ENCODE measurements around the gene VASH1.

Gene VASH1

DNA sequence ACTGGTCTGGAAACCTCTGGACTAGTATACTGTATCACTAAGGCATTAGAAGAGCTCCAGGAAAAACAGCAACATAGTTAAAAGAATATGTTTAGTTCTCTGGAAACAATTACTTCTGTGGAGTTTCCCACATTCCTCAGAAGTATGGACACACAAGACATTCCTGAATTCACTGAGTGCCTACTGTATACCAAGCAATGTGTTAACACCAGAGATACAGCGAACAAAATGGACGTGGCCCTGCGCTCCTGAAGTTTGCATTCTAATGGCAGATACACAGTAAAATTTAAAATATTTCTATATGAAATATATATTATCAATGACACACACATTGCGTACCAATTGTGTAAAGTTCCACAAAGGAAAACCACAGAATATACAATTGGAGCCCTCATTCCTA, 50.3 kb downstream of the VASH1 start:
- Histone ChIP-seq H3K23ac (ENCODE audit: low read length) (no peak overlapping the region), H2BK5ac (ENCODE audit: low read length) (no peak overlapping the region), H4K5ac (ENCODE audit: low read length) (no peak overlapping the region), H3K4ac (ENCODE audit: low read depth, low read length) (no peak overlapping the region), H3K79me1 (ENCODE audit: low read length) (peaks cover 4% of the 10 kb centered on the region), H2BK15ac (replicated peaks; ENCODE audit: low read depth) (no peak overlapping the region), H3K4me2 (ENCODE audit: low read length) (peak overlapping the region; percentile 87), H2AK5ac (ENCODE audit: low read length) (no peak overlapping the region), H3K4me3 (ENCODE audit: low read length) (no peak overlapping the region), H3K18ac (ENCODE audit: low read length) (no peak overlapping the region), H3K27ac (ENCODE audit: low read depth, low read length) (no peak overlapping the region), H3K9ac (ENCODE audit: low read length) (peak overlapping the region; percentile 89), H4K8ac (ENCODE audit: low read depth, low read length) (no peak overlapping the region), H3K4me1 (ENCODE audit: control insufficient read depth, low read depth, low read length) (peaks cover 3% of the 10 kb centered on the region), H3K36me3 (ENCODE audit: control insufficient read depth, insufficient read depth, low read length) (no peaks in the 10 kb centered on the region), H3K79me2 (ENCODE audit: control insufficient read depth, insufficient read depth, low read length) (peaks cover 2% of the 10 kb centered on the region), H3K27me3 (ENCODE audit: insufficient read depth, low read length, poor library complexity) (no peaks in the 10 kb centered on the region), H2BK120ac (ENCODE audit: low read depth, low read length) (no peak overlapping the region), H3K56ac (ENCODE audit: low read length) (no peak overlapping the region)
- DNase-seq: no peak
- WGBS (ENCODE audit: extremely low coverage, insufficient coverage, low lambda C conversion rate): no CpG with 5 or more reads among the region's 4 CpGs

DNA sequence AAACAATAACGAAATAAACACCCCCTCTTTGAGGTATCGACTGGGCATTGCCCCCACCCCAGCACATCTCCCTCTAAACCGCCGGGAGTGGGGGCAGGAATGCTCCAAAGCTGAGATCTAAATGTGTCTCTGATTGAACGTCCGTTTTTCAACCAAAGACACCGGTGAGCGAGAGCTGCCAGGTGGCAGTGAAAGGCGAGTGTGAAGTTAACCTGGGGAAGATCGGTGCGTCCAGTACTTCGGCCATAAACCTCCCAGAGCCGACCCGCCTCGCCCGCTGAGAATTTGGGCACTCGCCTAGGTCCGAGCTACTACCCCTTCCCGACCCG, 50.8 kb downstream of the VASH1 start:
- Histone ChIP-seq H4K5ac (ENCODE audit: low read length) (no peak overlapping the region), H2BK5ac (ENCODE audit: low read length) (no peak overlapping the region), H3K9ac (ENCODE audit: low read length) (peak overlapping the region; percentile 89), H3K36me3 (ENCODE audit: control insufficient read depth, insufficient read depth, low read length) (no peaks in the 10 kb centered on the region), H3K4me3 (ENCODE audit: low read length) (peak overlapping the region; percentile 79), H3K4ac (ENCODE audit: low read depth, low read length) (no peak overlapping the region), H3K18ac (ENCODE audit: low read length) (peak overlapping the region; percentile 73), H3K23ac (ENCODE audit: low read length) (peak overlapping the region; percentile 32), H2BK15ac (replicated peaks; ENCODE audit: low read depth) (no peak overlapping the region), H2AK5ac (ENCODE audit: low read length) (no peak overlapping the region), H3K4me1 (ENCODE audit: control insufficient read depth, low read depth, low read length) (peaks cover 3% of the 10 kb centered on the region), H2BK120ac (ENCODE audit: low read depth, low read length) (no peak overlapping the region), H3K79me1 (ENCODE audit: low read length) (peaks cover 4% of the 10 kb centered on the region), H3K79me2 (ENCODE audit: control insufficient read depth, insufficient read depth, low read length) (peaks cover 2% of the 10 kb centered on the region), H4K8ac (ENCODE audit: low read depth, low read length) (no peak overlapping the region), H3K4me2 (ENCODE audit: low read length) (peak overlapping the region; percentile 87), H3K27ac (ENCODE audit: low read depth, low read length) (no peak overlapping the region), H3K27me3 (ENCODE audit: insufficient read depth, low read length, poor library complexity) (no peaks in the 10 kb centered on the region), H3K56ac (ENCODE audit: low read length) (peak overlapping the region; percentile 95)
- peak; percentile 45 for DNase-seq
- WGBS (ENCODE audit: extremely low coverage, insufficient coverage, low lambda C conversion rate): no CpG with 5 or more reads among the region's 20 CpGs

DNA sequence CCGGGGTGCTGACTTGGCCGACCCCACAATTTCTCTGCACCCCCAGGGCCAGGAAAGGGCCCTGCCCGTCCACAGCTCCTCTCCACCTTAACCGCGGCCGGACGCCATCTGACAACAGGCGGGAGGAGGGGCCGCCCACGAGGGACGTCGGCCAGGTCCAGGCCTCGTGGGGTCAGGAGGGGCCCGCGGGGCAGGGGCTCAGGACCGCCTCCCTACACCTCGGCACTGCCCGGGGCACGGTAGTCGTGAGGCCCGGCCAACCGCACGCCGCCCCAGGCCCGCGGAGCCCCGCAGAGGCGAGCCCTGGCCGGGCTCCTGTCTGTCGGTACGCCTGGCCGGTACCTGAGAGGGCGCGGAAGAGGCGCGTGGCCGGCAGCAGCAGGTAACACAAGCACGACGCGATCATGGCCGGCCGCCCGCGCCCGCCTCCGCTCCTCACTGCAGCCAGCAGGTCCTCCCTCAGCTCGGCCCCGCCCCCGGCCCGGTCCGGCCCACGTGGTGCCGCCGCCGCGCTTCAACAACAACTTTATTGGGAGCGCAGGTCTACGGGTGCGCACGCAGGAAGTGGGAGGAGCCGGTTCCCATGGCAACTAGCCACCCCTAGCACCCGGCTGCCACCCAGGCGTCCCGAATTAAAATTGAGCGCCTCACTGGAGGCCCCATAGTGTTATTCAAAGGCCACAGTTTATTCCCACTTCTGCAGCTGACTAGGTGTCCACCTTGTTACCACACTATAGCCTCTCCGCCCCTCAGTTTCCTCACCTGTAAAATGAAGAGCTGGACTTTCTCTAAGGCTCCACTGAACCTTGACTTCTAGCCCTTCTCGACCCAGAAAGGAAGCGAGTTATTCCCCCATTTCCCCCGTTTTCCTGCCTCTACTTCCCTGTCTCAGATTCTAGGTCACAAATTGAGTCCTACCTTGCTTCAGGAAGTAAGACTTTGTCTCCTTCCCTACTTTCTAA, 51.4 kb downstream of the VASH1 start, which contains the start of gene ANGEL1:
Gene ANGEL1, minus strand, starts transcription at position 461 of the 962 bp plus-strand sequence. Its CDS starts 55 bp downstream, at position 406.
- H3K36me3 ChIP-seq (ENCODE audit: control insufficient read depth, insufficient read depth, low read length): no peaks in the 10 kb centered on the region
- H3K27me3 ChIP-seq (ENCODE audit: insufficient read depth, low read length, poor library complexity): no peaks in the 10 kb centered on the region
- H3K79me1 ChIP-seq (ENCODE audit: low read length): peaks cover 4% of the 10 kb centered on the region
- H3K27ac ChIP-seq (ENCODE audit: low read depth, low read length): peak within 1 kb of the TSS; percentile 67
- peaks cover 3% of the 10 kb centered on the region for H3K4me1 ChIP-seq (ENCODE audit: control insufficient read depth, low read depth, low read length)
- no peak within 1 kb of the TSS for H2BK120ac ChIP-seq (ENCODE audit: low read depth, low read length)
- H2AK5ac ChIP-seq (ENCODE audit: low read length): peak within 1 kb of the TSS; percentile 48
- WGBS (ENCODE audit: extremely low coverage, insufficient coverage, low lambda C conversion rate): no CpG with 5 or more reads among the region's 69 CpGs
- H3K56ac ChIP-seq (ENCODE audit: low read length): peak within 1 kb of the TSS; percentile 95
- peaks cover 2% of the 10 kb centered on the region for H3K79me2 ChIP-seq (ENCODE audit: control insufficient read depth, insufficient read depth, low read length)
- peak within 1 kb of the TSS; percentile 89 for H3K9ac ChIP-seq (ENCODE audit: low read length)
- H4K8ac ChIP-seq (ENCODE audit: low read depth, low read length): peak within 1 kb of the TSS; percentile 91
- peak within 1 kb of the TSS; percentile 79 for H3K4me3 ChIP-seq (ENCODE audit: low read length)
- no peak within 1 kb of the TSS for H3K4ac ChIP-seq (ENCODE audit: low read depth, low read length)
- peak within 1 kb of the TSS; percentile 98 for H4K5ac ChIP-seq (ENCODE audit: low read length)
- H2BK5ac ChIP-seq (ENCODE audit: low read length): no peak within 1 kb of the TSS
- peak; percentile 98 for DNase-seq
- H3K18ac ChIP-seq (ENCODE audit: low read length): peak within 1 kb of the TSS; percentile 73
- H2BK15ac ChIP-seq (replicated peaks; ENCODE audit: low read depth): no peak within 1 kb of the TSS
- peak within 1 kb of the TSS; percentile 87 for H3K4me2 ChIP-seq (ENCODE audit: low read length)
- H3K23ac ChIP-seq (ENCODE audit: low read length): peak within 1 kb of the TSS; percentile 32

DNA sequence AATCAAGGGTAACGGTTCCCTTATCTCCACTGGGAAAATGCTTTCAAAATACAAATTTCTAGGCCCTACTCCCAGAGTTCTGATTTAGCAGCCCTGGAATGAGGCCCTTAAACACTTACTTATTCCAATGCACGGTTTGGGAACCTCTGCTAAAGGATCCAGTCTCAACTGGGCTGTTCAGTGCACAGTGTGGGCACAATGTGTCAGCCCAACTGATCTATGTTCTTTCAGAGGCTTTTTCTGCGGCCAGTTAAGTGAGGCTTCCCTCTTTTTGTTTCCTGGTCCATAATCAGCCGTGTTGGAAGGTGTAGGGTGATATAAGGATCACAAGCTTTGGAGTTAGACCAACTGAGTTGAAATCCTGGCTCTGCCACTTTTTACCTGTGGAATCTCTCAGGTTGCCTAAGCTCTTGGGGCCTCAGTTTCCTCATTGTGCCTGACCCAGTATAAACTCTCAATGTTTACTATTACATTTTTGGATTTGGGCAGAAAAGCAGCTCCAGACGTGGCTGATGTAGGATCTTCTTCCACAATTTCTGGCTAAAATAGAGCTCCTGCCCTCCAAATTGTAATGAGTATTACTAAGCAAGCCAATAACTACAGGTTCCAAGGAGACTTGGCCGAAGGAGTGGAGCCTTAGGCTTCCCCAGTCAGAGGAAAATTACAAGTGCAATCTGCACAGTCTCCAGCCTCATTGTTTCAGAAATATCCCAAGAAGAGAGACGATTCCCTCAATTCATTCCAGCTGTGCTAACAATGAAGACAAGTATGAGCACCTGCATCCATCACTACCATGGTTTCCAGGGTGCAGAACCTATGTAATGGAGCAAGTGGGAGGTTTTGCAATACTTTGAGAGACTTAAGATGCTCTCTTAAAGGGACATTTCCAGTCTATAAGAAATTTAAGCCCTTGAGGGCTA, 53.7 kb downstream of the VASH1 start:
- Histone ChIP-seq H4K8ac (ENCODE audit: low read depth, low read length) (no peak overlapping the region), H3K79me1 (ENCODE audit: low read length) (no peaks in the 10 kb centered on the region), H3K23ac (ENCODE audit: low read length) (no peak overlapping the region)

DNA sequence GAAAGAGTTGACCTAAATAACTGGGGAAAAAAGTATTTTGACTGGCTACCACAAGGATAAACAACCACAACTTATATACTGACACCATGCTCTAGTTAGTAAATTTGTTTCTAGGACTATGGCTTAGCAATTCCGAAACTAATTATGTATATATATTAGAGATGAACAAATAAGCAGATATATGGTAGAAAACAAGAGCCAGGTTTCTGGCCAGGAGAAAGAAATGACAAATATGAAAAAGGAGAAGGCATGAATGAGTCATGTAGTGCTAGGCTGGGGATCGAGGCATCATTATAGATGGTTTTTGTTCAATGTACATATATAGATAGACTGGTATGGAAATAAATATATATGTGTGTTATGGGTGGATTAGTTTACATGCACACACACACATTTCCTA, 59.4 kb downstream of the VASH1 start:
- no peak overlapping the region for H2BK15ac ChIP-seq (replicated peaks; ENCODE audit: low read depth)
- H3K9ac ChIP-seq (ENCODE audit: low read length): no peak overlapping the region
- no CpG with 5 or more reads among the region's 2 CpGs for WGBS (ENCODE audit: extremely low coverage, insufficient coverage, low lambda C conversion rate)
- H2BK5ac ChIP-seq (ENCODE audit: low read length): no peak overlapping the region
- H3K4me3 ChIP-seq (ENCODE audit: low read length): no peak overlapping the region
- H3K4ac ChIP-seq (ENCODE audit: low read depth, low read length): no peak overlapping the region
- H3K27ac ChIP-seq (ENCODE audit: low read depth, low read length): no peak overlapping the region
- no peak overlapping the region for H4K8ac ChIP-seq (ENCODE audit: low read depth, low read length)
- no peak overlapping the region for H3K4me2 ChIP-seq (ENCODE audit: low read length)
- H2AK5ac ChIP-seq (ENCODE audit: low read length): no peak overlapping the region
- H3K23ac ChIP-seq (ENCODE audit: low read length): no peak overlapping the region
- no peaks in the 10 kb centered on the region for H3K36me3 ChIP-seq (ENCODE audit: control insufficient read depth, insufficient read depth, low read length)
- H3K56ac ChIP-seq (ENCODE audit: low read length): no peak overlapping the region
- H4K5ac ChIP-seq (ENCODE audit: low read length): no peak overlapping the region
- H3K79me1 ChIP-seq (ENCODE audit: low read length): no peaks in the 10 kb centered on the region
- no peaks in the 10 kb centered on the region for H3K4me1 ChIP-seq (ENCODE audit: control insufficient read depth, low read depth, low read length)
- H3K18ac ChIP-seq (ENCODE audit: low read length): no peak overlapping the region
- no peaks in the 10 kb centered on the region for H3K27me3 ChIP-seq (ENCODE audit: insufficient read depth, low read length, poor library complexity)
- no peak for DNase-seq
- no peak overlapping the region for H2BK120ac ChIP-seq (ENCODE audit: low read depth, low read length)
- H3K79me2 ChIP-seq (ENCODE audit: control insufficient read depth, insufficient read depth, low read length): no peaks in the 10 kb centered on the region

More for the DNA sequence above, 53.7 kb downstream of the VASH1 start:
- no peak for DNase-seq
- Histone ChIP-seq H3K4ac (ENCODE audit: low read depth, low read length) (no peak overlapping the region), H2BK5ac (ENCODE audit: low read length) (no peak overlapping the region), H3K56ac (ENCODE audit: low read length) (no peak overlapping the region), H3K18ac (ENCODE audit: low read length) (no peak overlapping the region), H3K4me3 (ENCODE audit: low read length) (no peak overlapping the region), H3K9ac (ENCODE audit: low read length) (no peak overlapping the region), H2BK15ac (replicated peaks; ENCODE audit: low read depth) (no peak overlapping the region), H4K5ac (ENCODE audit: low read length) (no peak overlapping the region), H3K27ac (ENCODE audit: low read depth, low read length) (no peak overlapping the region), H3K79me2 (ENCODE audit: control insufficient read depth, insufficient read depth, low read length) (peaks cover 2% of the 10 kb centered on the region), H2AK5ac (ENCODE audit: low read length) (no peak overlapping the region), H2BK120ac (ENCODE audit: low read depth, low read length) (no peak overlapping the region), H3K27me3 (ENCODE audit: insufficient read depth, low read length, poor library complexity) (no peaks in the 10 kb centered on the region), H3K4me1 (ENCODE audit: control insufficient read depth, low read depth, low read length) (peaks cover 3% of the 10 kb centered on the region), H3K4me2 (ENCODE audit: low read length) (no peak overlapping the region), H3K36me3 (ENCODE audit: control insufficient read depth, insufficient read depth, low read length) (no peaks in the 10 kb centered on the region)
- WGBS (ENCODE audit: extremely low coverage, insufficient coverage, low lambda C conversion rate): no CpG with 5 or more reads among the region's 7 CpGs
